ENCODE results near the gene TCF4. TPM values are rescaled to one million over a fixed set of nuclear protein-coding genes. Genes with fewer than 3 reads are reported as not detected.

Gene TCF4
- total and polyA plus RNA-seq, 2 of the 13 experiments (the other 11 are each of a cell fraction or from before 2014, with no cell fraction given) = not detected

- H3K79me2 ChIP-seq (ENCODE audit: insufficient read depth, low read length) = no peaks in the 10 kb centered on the region
- no peak overlapping the region for H3K4me2 ChIP-seq (ENCODE audit: low read depth, low read length)
- DNase-seq (ENCODE audit: low spot score) (no peak), FAIRE-seq (no peak), ATAC-seq (no peak)
- no peaks in the 10 kb centered on the region for H3K36me3 ChIP-seq (replicated peaks in 1 of 2; ENCODE audit: control insufficient read depth in 1 of 2, insufficient read depth in 2 of 2, low read length in 2 of 2)
- no peak overlapping the region for H3K9ac ChIP-seq (ENCODE audit: insufficient read depth, low read depth, low read length)
- TF ChIP-seq MBD4 (IDR thresholded peaks at IDR 0.05; ENCODE audit: borderline replicate concordance, low read length) = no peak
- TF ChIP-seq ZNF547 (CRISPR knock-in tag; IDR thresholded peaks at IDR 0.05) = no peak
- intact Hi-C loops (cut with micrococcal nuclease; ENCODE audit: unreplicated experiment) = no loop called here
- in situ Hi-C loops (cut with HindIII; ENCODE audit: extremely low pct_ligation_motif_present, low pct_unique_long_range_greater_than_20kb) = no loop called here
- no peaks in the 10 kb centered on the region for H3K9me3 ChIP-seq (ENCODE audit: low read length)
- ChIA-PET CTCF (ENCODE audit: low intra/inter-chr PET ratio, low total read pairs) (no interaction called here), POLR2A (no interaction called here)
- H2AFZ ChIP-seq (ENCODE audit: low read length) = no peak overlapping the region
- no peak overlapping the region for H3K4me3 ChIP-seq (replicated peaks in 1 of 3; ENCODE audit: insufficient read depth in 1 of 3, low read depth in 2 of 3, low read length in 3 of 3)
- H4K20me1 ChIP-seq (ENCODE audit: insufficient read depth, low read length) = no peaks in the 10 kb centered on the region
- no TSS peak for BruUV-seq (replicated peaks)
- H3K27me3 ChIP-seq (ENCODE audit: control insufficient read depth in 1 of 2, insufficient read depth in 2 of 2, low read length in 2 of 2) = no peaks in the 10 kb centered on the region; a peak in 1 of 5 replicates
- H3K4me1 ChIP-seq (ENCODE audit: insufficient read depth, low read length) = no peaks in the 10 kb centered on the region
- H3K27ac ChIP-seq (ENCODE audit: extremely low read length, insufficient read depth, low read length) = no peak overlapping the region
- 3% methylated on average over 2 of the region's 2 CpGs for WGBS (ENCODE audit: low lambda C conversion rate)
These were observed 99.5 kb downstream of the TCF4 start for GRCh38 chr18:55488473-55488872.

DNA sequence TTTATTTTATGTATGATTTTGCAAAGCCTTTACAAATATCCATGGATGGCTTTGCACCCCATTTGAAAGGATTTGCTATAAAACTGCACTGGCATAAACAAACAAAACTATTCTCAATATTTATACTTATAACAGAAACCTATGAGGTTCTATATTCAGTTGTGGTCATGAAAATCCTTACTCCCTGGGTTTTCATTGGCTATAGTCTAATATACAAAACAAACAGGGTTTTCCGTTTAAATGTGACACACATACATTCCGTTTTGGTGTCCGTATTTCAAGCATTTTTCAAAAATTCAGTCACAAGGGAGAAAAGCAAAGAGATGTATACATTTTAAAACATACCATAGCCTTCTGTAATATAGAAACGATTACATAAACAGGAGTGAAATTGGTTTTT, 100.0 kb downstream of the TCF4 start:
- DNase-seq (ENCODE audit: low spot score) (no peak), ATAC-seq (no peak), FAIRE-seq (no peak)
- BruUV-seq (replicated peaks) = no TSS peak
- Histone ChIP-seq H3K9me3 (ENCODE audit: low read length) (no peaks in the 10 kb centered on the region), H4K20me1 (ENCODE audit: insufficient read depth, low read length) (no peaks in the 10 kb centered on the region), H3K27me3 (ENCODE audit: control insufficient read depth in 1 of 2, insufficient read depth in 2 of 2, low read length in 2 of 2) (no peaks in the 10 kb centered on the region; a peak in 1 of 5 replicates), H3K4me3 (replicated peaks in 1 of 3; ENCODE audit: insufficient read depth in 1 of 3, low read depth in 2 of 3, low read length in 3 of 3) (no peak overlapping the region), H2AFZ (ENCODE audit: low read length) (no peak overlapping the region), H3K4me1 (ENCODE audit: insufficient read depth, low read length) (no peaks in the 10 kb centered on the region), H3K4me2 (ENCODE audit: low read depth, low read length) (no peak overlapping the region), H3K9ac (ENCODE audit: insufficient read depth, low read depth, low read length) (no peak overlapping the region), H3K27ac (ENCODE audit: extremely low read length, insufficient read depth, low read length) (no peak overlapping the region), H3K36me3 (replicated peaks in 1 of 2; ENCODE audit: control insufficient read depth in 1 of 2, insufficient read depth in 2 of 2, low read length in 2 of 2) (no peaks in the 10 kb centered on the region), H3K79me2 (ENCODE audit: insufficient read depth, low read length) (no peaks in the 10 kb centered on the region)
- in situ Hi-C loops (cut with HindIII; ENCODE audit: extremely low pct_ligation_motif_present, low pct_unique_long_range_greater_than_20kb) (no loop called here), intact Hi-C loops (cut with micrococcal nuclease; ENCODE audit: unreplicated experiment) (no loop called here)
- CTCF ChIA-PET (ENCODE audit: low intra/inter-chr PET ratio, low total read pairs) = no interaction called here
- TF ChIP-seq CREM (IDR thresholded peaks at IDR 0.05) (no peak), CREM (CRISPR knock-in tag; IDR thresholded peaks at IDR 0.05) (no peak), ADNP (CRISPR knock-in tag; IDR thresholded peaks at IDR 0.05) (no peak), ZNF609 (CRISPR knock-in tag; IDR thresholded peaks at IDR 0.05; ENCODE audit: borderline replicate concordance) (no peak)
- TF ChIP-seq, protein P1, sequence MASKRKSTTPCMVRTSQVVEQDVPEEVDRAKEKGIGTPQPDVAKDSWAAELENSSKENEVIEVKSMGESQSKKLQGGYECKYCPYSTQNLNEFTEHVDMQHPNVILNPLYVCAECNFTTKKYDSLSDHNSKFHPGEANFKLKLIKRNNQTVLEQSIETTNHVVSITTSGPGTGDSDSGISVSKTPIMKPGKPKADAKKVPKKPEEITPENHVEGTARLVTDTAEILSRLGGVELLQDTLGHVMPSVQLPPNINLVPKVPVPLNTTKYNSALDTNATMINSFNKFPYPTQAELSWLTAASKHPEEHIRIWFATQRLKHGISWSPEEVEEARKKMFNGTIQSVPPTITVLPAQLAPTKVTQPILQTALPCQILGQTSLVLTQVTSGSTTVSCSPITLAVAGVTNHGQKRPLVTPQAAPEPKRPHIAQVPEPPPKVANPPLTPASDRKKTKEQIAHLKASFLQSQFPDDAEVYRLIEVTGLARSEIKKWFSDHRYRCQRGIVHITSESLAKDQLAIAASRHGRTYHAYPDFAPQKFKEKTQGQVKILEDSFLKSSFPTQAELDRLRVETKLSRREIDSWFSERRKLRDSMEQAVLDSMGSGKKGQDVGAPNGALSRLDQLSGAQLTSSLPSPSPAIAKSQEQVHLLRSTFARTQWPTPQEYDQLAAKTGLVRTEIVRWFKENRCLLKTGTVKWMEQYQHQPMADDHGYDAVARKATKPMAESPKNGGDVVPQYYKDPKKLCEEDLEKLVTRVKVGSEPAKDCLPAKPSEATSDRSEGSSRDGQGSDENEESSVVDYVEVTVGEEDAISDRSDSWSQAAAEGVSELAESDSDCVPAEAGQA (IDR thresholded peaks at IDR 0.05; ENCODE audit: low read depth) = no peak
- TF ChIP-seq, protein P1 (CRISPR knock-in tag; IDR thresholded peaks at IDR 0.05; ENCODE audit: borderline replicate concordance) = no peak
- 9% methylated on average over 4 of the region's 4 CpGs for WGBS (ENCODE audit: low lambda C conversion rate)
- POLR2A ChIA-PET = no interaction called here

All from HepG2 (cell line).